Measurements from ENCODE around the gene ENO2.
"Not testable (repeated sequence)": the region's sequence is repeated elsewhere in the genome, so short reads cannot be mapped to it uniquely, and the experiment has no call there.

Gene ENO2

DNA sequence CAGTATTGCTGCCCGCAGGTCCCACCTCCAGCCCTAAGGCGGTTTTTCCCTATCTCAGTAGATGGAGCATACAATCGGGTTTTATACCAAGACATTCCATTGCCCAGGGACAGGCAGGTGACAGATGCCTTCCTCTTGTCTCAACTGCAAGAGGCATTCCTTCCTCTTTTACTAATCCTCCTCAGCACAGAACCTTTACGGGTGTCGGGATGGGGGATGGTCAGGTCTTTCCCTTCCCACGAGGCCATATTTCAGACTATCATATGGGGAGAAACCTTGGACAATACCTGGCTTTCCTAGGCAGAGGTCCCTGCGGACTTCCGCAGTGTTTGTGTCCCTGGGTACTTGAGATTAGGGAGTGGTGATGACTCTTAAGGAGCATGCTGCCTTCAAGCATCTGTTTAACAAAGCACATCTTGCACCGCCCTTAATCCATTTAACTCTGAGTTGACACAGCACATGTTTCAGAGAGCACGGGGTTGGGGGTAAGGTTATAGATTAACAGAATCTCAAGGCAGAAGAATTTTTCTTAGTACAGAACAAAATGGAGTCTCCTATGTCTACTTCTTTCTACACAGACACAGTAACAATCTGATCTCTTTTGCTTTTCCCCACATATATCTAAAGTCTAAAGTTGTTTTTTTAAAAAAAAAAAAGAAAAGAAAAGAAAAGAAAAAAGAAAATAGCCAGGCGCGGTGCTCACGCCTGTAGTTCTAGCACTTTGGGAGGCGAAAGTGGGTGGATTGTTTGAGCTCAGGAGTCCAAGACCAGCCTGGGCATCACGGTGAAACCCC lies 28.0 kb upstream of the ENO2 start:
- DNase-seq (ENCODE audit: low read depth in 3 of 3, low spot score in 1 of 3), result not testable (repeated sequence)

DNA sequence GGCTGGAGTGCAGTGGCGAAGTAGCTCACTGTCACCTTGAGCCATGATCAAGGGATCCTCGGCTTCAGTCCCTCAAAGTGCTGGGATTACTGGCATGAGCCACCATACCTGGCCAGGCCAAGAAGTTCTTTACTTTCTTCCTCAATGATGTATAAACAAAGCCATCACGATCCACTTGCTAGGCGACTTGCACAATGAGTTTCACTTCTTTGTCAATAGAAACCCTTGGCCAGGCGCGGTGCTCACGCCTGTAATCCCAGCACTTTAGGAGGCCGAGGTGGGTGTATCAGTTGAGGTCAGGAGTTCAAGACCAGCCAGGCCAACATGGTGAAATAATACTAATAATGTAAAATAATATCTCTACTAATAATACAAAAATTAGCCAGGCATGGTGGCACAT lies 26.9 kb upstream of the ENO2 start:
- DNase-seq (ENCODE audit: low read depth in 3 of 3, low spot score in 1 of 3), result no peak

GRCh38 chr12:6888360-6888759 lies 26.0 kb upstream of the ENO2 start:
- no peak for DNase-seq (ENCODE audit: low read depth in 3 of 3, low spot score in 1 of 3)

GRCh38 chr12:6888794-6889193 lies 25.6 kb upstream of the ENO2 start:
- DNase-seq (ENCODE audit: low read depth in 3 of 3, low spot score in 1 of 3), result not testable (repeated sequence)

- DNase-seq (ENCODE audit: low read depth in 3 of 3, low spot score in 1 of 3), result not testable (repeated sequence)
Observed at GRCh38 chr12:6889775-6890573, 24.4 kb upstream of the ENO2 start.

GRCh38 chr12:6890789-6891645 lies 23.4 kb upstream of the ENO2 start:
- DNase-seq (ENCODE audit: low read depth in 3 of 3, low spot score in 1 of 3), result peak; percentile 96 to 98 (median 98)

DNA sequence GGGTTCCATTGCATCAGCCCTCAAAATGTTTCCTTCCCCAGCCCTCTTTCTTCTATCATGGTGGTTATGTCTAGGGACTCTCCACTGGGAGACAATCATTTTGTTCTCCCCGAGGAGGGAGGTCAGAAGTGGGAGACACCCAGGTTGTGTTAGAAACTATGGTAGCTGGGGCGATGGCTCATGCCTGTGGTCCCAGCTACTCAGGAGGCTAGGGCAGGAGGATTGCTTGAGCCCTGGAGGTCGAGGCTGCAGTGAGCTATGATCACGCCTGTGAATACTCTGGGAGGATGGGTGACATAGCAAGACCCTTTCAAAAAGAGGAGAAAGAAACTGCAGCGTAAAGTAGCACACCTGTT lies 22.8 kb upstream of the ENO2 start:
- DNase-seq (ENCODE audit: low read depth in 3 of 3, low spot score in 1 of 3), result no peak

DNA sequence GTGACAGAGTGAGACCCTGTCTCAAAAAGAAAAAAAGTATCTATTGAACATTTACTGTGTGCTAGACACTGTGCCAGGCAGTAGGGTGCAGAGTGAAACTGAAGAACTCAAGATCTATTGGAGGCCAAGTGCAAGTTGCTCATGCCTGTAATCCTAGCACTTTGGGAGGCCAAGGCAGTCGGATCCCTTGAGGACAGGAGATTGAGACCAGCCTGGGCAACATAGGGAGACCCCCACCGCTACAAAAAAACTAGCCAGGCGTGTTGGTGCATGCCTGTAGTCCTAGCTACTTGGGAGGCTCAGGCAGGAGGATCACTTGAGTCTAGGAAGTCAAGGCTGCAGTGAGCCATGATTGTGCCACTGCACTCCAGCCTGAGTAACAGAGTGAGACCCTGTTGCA lies 21.7 kb upstream of the ENO2 start:
- not testable (repeated sequence) for DNase-seq (ENCODE audit: low read depth in 3 of 3, low spot score in 1 of 3)

DNA sequence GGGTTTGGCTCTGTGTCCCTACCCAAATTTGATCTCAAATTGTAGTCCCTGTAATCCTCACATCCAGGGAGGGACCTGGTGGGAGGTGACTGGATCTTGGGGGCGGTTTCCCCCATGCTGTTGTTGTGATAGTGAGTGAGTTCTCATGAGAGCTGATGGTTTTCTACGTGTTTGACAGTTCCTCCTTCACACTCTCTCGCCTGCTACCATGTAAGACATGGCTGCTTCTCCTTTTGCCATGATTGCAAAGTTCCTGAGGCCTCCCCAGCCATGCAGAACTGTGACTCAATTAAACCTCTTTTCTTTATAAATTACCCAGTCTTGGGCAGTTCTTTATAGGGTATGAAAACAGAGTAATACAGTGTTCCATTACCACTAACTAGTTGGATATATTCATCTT lies 20.1 kb upstream of the ENO2 start:
- no peak for DNase-seq (ENCODE audit: low read depth in 3 of 3, low spot score in 1 of 3)

DNA sequence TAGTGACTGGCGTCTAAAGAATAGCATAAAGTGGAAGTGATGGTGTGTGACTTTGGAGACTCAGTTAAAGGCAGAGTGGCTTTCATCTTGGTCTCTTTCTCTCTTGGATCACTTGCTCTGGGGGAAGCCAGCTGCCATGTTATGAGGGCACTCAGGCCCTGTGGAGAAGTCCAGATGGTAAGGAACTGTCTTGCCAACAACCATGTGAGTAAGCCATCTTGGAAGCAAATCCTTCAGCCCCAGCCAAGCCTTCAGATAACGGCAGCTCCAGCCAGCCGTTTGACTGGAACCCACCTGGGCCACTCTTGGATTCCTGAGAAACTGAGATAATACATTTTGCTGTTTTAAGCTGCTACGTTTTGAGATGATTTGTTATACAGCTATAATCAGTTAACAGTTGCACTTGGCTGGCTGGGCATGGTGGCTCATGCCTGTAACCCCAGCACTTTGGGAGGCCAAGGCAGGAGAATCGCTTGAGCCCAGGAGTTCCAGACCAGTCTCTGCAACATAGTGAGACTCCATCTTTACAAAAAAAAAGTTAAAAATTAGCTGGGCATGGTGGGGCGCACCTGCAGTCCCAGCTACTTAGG lies 17.4 kb upstream of the ENO2 start:
- DNase-seq (ENCODE audit: low read depth in 3 of 3, low spot score in 1 of 3), result no peak

DNA sequence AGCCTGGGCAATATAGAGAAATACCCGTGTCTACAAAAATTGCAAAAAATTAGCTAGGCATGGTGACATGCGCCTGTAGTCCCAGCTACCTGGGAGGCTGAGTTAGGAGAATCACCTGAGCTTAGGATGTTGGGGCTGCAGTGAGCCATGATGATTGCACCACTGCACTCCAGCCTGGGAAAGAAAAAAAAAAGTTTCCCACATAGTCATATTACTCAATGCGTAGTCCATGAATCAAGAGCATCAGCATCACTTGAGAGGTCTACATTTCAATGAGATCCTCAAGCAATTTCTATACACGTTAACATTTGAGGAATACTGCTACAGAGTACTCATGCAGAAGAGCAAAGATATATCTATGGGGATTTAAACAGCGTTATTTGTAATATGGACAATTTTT lies 15.0 kb upstream of the ENO2 start:
- no peak for DNase-seq (ENCODE audit: low read depth in 3 of 3, low spot score in 1 of 3)

- DNase-seq (ENCODE audit: low read depth in 3 of 3, low spot score in 1 of 3), result no peak
Observed at GRCh38 chr12:6899837-6900519, 14.4 kb upstream of the ENO2 start.

- no peak for DNase-seq (ENCODE audit: low read depth in 3 of 3, low spot score in 1 of 3)
Observed at GRCh38 chr12:6902448-6902847, 11.9 kb upstream of the ENO2 start.

DNA sequence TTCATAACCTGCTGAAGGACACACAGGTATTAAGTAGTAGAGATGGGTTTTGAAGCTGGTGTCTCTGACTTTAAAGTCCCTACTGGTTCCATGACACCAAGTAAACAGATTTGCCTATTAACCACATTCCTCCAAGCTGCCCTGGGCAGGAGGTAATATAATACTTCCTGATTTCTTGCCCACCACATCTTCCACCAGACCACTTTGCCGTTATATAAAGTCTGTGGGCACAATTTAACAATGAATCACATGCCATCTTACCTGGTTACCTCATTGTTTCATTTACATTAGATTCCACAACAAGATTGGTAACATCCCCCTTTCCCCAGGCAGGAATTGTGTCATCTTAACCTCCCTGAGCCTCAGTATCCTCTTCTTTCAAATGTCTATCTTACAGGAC lies 10.7 kb upstream of the ENO2 start:
- no peak for DNase-seq (ENCODE audit: low read depth in 3 of 3, low spot score in 1 of 3)

- peak; percentile 90 to 93 (median 92) for DNase-seq (ENCODE audit: low read depth in 3 of 3, low spot score in 1 of 3)
Observed at GRCh38 chr12:6904280-6905276, 9.8 kb upstream of the ENO2 start, which contains the start of gene LRRC23. TSS of gene LRRC23 (plus strand) at chr12:6904822. CDS start at chr12:6905634, 812 bp downstream.

DNA sequence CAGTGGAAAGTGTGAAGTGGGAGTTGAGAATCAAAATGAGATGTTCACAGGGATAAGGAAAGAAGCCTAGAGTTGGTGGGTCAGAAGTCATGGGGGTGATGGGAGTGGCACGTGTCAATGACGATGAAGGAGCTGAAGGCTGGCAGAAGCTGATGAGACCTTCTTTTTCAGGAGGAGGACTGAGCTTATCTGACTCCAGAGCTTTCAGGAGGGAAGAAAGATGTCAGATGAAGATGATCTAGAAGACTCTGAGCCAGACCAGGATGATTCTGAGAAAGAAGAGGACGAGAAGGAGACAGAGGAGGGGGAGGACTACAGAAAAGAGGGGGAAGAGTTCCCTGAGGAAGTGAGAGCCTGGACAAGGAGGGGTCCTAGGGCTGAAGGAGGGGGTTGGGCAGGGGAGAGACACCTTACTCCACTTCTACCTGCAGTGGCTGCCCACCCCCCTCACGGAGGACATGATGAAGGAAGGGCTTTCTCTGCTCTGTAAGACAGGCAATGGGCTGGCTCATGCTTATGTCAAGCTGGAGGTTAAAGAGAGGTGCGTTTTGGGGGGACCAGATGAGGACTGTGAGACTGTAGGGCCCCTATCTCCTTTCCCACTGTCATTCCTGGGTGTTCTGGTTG lies 8.9 kb upstream of the ENO2 start:
- DNase-seq (ENCODE audit: low read depth in 3 of 3, low spot score in 1 of 3), result no peak

GRCh38 chr12:6908141-6908540 lies 6.2 kb upstream of the ENO2 start:
- DNase-seq (ENCODE audit: low read depth in 3 of 3, low spot score in 1 of 3), result not testable (repeated sequence)

- DNase-seq (ENCODE audit: low read depth in 3 of 3, low spot score in 1 of 3), result no peak
Observed at GRCh38 chr12:6909421-6910145, 4.8 kb upstream of the ENO2 start.

All from stimulated activated CD4-positive, alpha-beta T cell treated with anti-CD3 and anti-CD28 coated beads, TNF-alpha, amount 100 ng/mL, for 1 hour (primary cell).